Large intestine (tissue), 3 donors: ENCODE measurements around the gene CD300H. TPM values are rescaled to one million over a fixed set of nuclear protein-coding genes. Genes with fewer than 3 reads are reported as not detected.
"Not testable (repeated sequence)": the region's sequence is repeated elsewhere in the genome, so short reads cannot be mapped to it uniquely, and the experiment has no call there.

ENCODE experiments used
- DNase-seq, 2 donors: peaks; one replicate each; pipeline versions ENCODE4 v3.0.0 to v3.0.0-alpha.2; 2013
- H3K27ac ChIP-seq: one replicate; pipeline ENCODE4 v1.5.1; 2013; ENCODE audit warnings: low read length
- H3K27me3 ChIP-seq: 2 replicates; pipeline ENCODE4 v1.6.1; 2013; ENCODE audit warnings: low read length; ENCODE audit not compliant: control insufficient read depth, insufficient read depth
- H3K36me3 ChIP-seq: 2 replicates; pipeline ENCODE4 v1.6.1; 2013; ENCODE audit warnings: low read length; ENCODE audit not compliant: control insufficient read depth, insufficient read depth
- H3K4me1 ChIP-seq: one replicate; pipeline ENCODE4 v1.6.1; 2013; ENCODE audit warnings: low read length; ENCODE audit not compliant: control insufficient read depth, insufficient read depth
- H3K4me3 ChIP-seq: one replicate; pipeline ENCODE4 v1.5.1; 2013; ENCODE audit warnings: low read length
- H3K9me3 ChIP-seq: one replicate; pipeline ENCODE4 v1.6.1; 2013; ENCODE audit warnings: mild to moderate bottlenecking, low read depth, low read length, moderate library complexity; ENCODE audit not compliant: control insufficient read depth
- WGBS: methylation state at CpG from one replicate; pipeline ENCODE4 v1.1.5; 2013; ENCODE audit warnings: low lambda C conversion rate; ENCODE audit not compliant: insufficient coverage; 5-methylcytosine and 5-hydroxymethylcytosine counted together
- polyA plus RNA-seq: library from polyadenylated mRNA; unstranded; fragments of 120-200 nt; gene quantifications from one replicate; pipeline ENCODE4 v1.2.1, GENCODE V29; 2013

CD300H gene
- polyA plus RNA-seq, 1 donor = 0.15 TPM

GRCh38 chr17:74568106-74568873 is 981 bp upstream of the CD300H start:
- DNase-seq = no peak
- H3K27ac ChIP-seq = no peak overlapping the region
- no peaks in the 10 kb centered on the region for H3K4me1 ChIP-seq
- no peaks in the 10 kb centered on the region for H3K36me3 ChIP-seq
- no CpG with 5 or more reads among the region's 4 CpGs for WGBS
- no peak overlapping the region for H3K4me3 ChIP-seq
- H3K27me3 ChIP-seq = peaks cover 2% of the 10 kb centered on the region
- H3K9me3 ChIP-seq = no peaks in the 10 kb centered on the region

- DNase-seq = no peak
- no CpG with 5 or more reads among the region's 9 CpGs for WGBS
- Histone ChIP-seq H3K27ac (no peak overlapping the region), H3K4me3 (no peak overlapping the region), H3K4me1 (no peaks in the 10 kb centered on the region), H3K36me3 (no peaks in the 10 kb centered on the region), H3K27me3 (no peaks in the 10 kb centered on the region), H3K9me3 (no peaks in the 10 kb centered on the region)
Measured at GRCh38 chr17:74566132-74566753, 1.1 kb downstream of the CD300H start.

GRCh38 chr17:74565126-74565525 is 2.2 kb downstream of the CD300H start:
- Histone ChIP-seq H3K4me1 (no peaks in the 10 kb centered on the region), H3K4me3 (no peak overlapping the region), H3K36me3 (no peaks in the 10 kb centered on the region), H3K27ac (no peak overlapping the region), H3K9me3 (no peaks in the 10 kb centered on the region), H3K27me3 (no peaks in the 10 kb centered on the region)
- DNase-seq = no peak
- WGBS = 100% methylated on average over 1 of the region's 5 CpGs

GRCh38 chr17:74563358-74563757 is 4.0 kb downstream of the CD300H start:
- no peak overlapping the region for H3K27ac ChIP-seq
- H3K4me1 ChIP-seq = no peaks in the 10 kb centered on the region
- H3K9me3 ChIP-seq = no peaks in the 10 kb centered on the region
- H3K27me3 ChIP-seq = no peaks in the 10 kb centered on the region
- no peak for DNase-seq
- H3K4me3 ChIP-seq = no peak overlapping the region
- no peaks in the 10 kb centered on the region for H3K36me3 ChIP-seq
- no CpG with 5 or more reads among the region's 1 CpG for WGBS

GRCh38 chr17:74561586-74561985 is 5.7 kb downstream of the CD300H start:
- DNase-seq = no peak
- H3K27ac ChIP-seq = no peak overlapping the region
- no peaks in the 10 kb centered on the region for H3K9me3 ChIP-seq
- no peaks in the 10 kb centered on the region for H3K27me3 ChIP-seq
- 80% methylated on average over 2 of the region's 3 CpGs for WGBS
- no peak overlapping the region for H3K4me3 ChIP-seq
- H3K36me3 ChIP-seq = no peaks in the 10 kb centered on the region
- H3K4me1 ChIP-seq = no peaks in the 10 kb centered on the region

GRCh38 chr17:74558882-74559519 is 8.3 kb downstream of the CD300H start:
- Histone ChIP-seq H3K4me3 (no peak overlapping the region), H3K9me3 (no peaks in the 10 kb centered on the region), H3K36me3 (no peaks in the 10 kb centered on the region), H3K27me3 (no peaks in the 10 kb centered on the region), H3K27ac (no peak overlapping the region), H3K4me1 (no peaks in the 10 kb centered on the region)
- WGBS = 90% methylated on average over 1 of the region's 6 CpGs
- no peak for DNase-seq

GRCh38 chr17:74558402-74558801 is 8.9 kb downstream of the CD300H start:
- DNase-seq, H3K27me3 ChIP-seq, H3K4me3 ChIP-seq, H3K27ac ChIP-seq, H3K4me1 ChIP-seq, H3K36me3 ChIP-seq, H3K9me3 ChIP-seq: not testable (repeated sequence)
- no CpG with 5 or more reads among the region's 4 CpGs for WGBS

GRCh38 chr17:74555427-74555940 is 11.8 kb downstream of the CD300H start:
- Histone ChIP-seq H3K4me3 (no peak overlapping the region), H3K27ac (no peak overlapping the region), H3K36me3 (no peaks in the 10 kb centered on the region), H3K4me1 (no peaks in the 10 kb centered on the region), H3K27me3 (no peaks in the 10 kb centered on the region), H3K9me3 (no peaks in the 10 kb centered on the region)
- 100% methylated on average over 1 of the region's 7 CpGs for WGBS
- DNase-seq = no peak

- no peak overlapping the region for H3K4me3 ChIP-seq
- H3K36me3 ChIP-seq = no peaks in the 10 kb centered on the region
- WGBS = no CpG with 5 or more reads among the region's 6 CpGs
- H3K9me3 ChIP-seq = no peaks in the 10 kb centered on the region
- H3K27me3 ChIP-seq = no peaks in the 10 kb centered on the region
- no peak for DNase-seq
- no peak overlapping the region for H3K27ac ChIP-seq
- H3K4me1 ChIP-seq = no peaks in the 10 kb centered on the region
Measured at GRCh38 chr17:74554909-74555308, 12.4 kb downstream of the CD300H start.

- no CpG with 5 or more reads among the region's 7 CpGs for WGBS
- H3K4me3 ChIP-seq = no peak overlapping the region
- H3K9me3 ChIP-seq = no peaks in the 10 kb centered on the region
- DNase-seq = no peak
- no peaks in the 10 kb centered on the region for H3K4me1 ChIP-seq
- no peak overlapping the region for H3K27ac ChIP-seq
- no peaks in the 10 kb centered on the region for H3K36me3 ChIP-seq
- no peaks in the 10 kb centered on the region for H3K27me3 ChIP-seq
Measured at GRCh38 chr17:74552037-74552436, 15.3 kb downstream of the CD300H start.
